MCF 10A (cell line): Measurements from ENCODE around the gene RBM47. TPM values are rescaled to one million over a fixed set of nuclear protein-coding genes. Genes with fewer than 3 reads are reported as not detected.
A peak's percentile ranks its signal among the peaks of the same experiment; 100 is the strongest.
"Not testable (repeated sequence)": the region's sequence is repeated elsewhere in the genome, so short reads cannot be mapped to it uniquely, and the experiment has no call there.

Source experiments
- BruUV-seq: library from RNA; stranded (reverse); fragments of 400-500 nt; replicated peaks from 2 replicates; lab custom pipeline; 2021; lab: Mats Ljungman, UMichigan
- CTCF ChIA-PET: fragments of 300-600 bp; sonication (Branson Sonifier 250); formaldehyde crosslinking; extraction: SDS; loops from one replicate; lab custom pipeline; 2021; ENCODE audit warnings: antibody characterized with exemption, inconsistent platforms; lab: Yijun Ruan, JAX
- POLR2A ChIA-PET: fragments of 300-600, 350-650 bp; sonication (Branson Sonifier 250); formaldehyde crosslinking; extraction: SDS; loops from one replicate; lab custom pipeline; 2020; ENCODE audit warnings: antibody characterized with exemption, inconsistent platforms; lab: Yijun Ruan, JAX
- DNase-seq: peaks from one replicate; pipeline ENCODE4 v3.0.0-alpha.2; 2018; ENCODE audit not compliant: unreplicated experiment
- H3K27ac Mint-ChIP-seq: one replicate; pipeline ENCODE4 v1.8.0; 2022; ENCODE audit warnings: mild to moderate bottlenecking, low read depth, mixed read lengths; ENCODE audit not compliant: unreplicated experiment
- H3K27me3 Mint-ChIP-seq: one replicate; pipeline ENCODE4 v1.8.0; 2022; ENCODE audit warnings: mixed read lengths; ENCODE audit not compliant: insufficient read depth, unreplicated experiment
- H3K36me3 Mint-ChIP-seq: one replicate; pipeline ENCODE4 v1.8.0; 2022; ENCODE audit warnings: mild to moderate bottlenecking, moderate library complexity, mixed read lengths; ENCODE audit not compliant: insufficient read depth, unreplicated experiment
- H3K4me1 Mint-ChIP-seq: one replicate; pipeline ENCODE4 v1.8.0; 2022; ENCODE audit warnings: mixed read lengths; ENCODE audit not compliant: insufficient read depth, unreplicated experiment
- H3K4me3 Mint-ChIP-seq: one replicate; pipeline ENCODE4 v1.8.0; 2022; ENCODE audit warnings: mild to moderate bottlenecking, moderate library complexity, mixed read lengths; ENCODE audit not compliant: unreplicated experiment
- H3K9me3 Mint-ChIP-seq: one replicate; pipeline ENCODE4 v1.8.0; 2022; ENCODE audit warnings: mixed read lengths; ENCODE audit not compliant: unreplicated experiment
- CTCF ChIP-seq: fragments of 200-600 bp; IDR thresholded peaks from one replicate; pipeline ENCODE4 v1.8.0; 2022; ENCODE audit warnings: antibody characterized with exemption, mild to moderate bottlenecking; ENCODE audit not compliant: unreplicated experiment
- intact Hi-C: fragments of 100-400 bp; cut with micrococcal nuclease; formaldehyde crosslinking; loops from 2 replicates; pipeline ENCODE4 v1.14.1; 2022
- total RNA-seq: library from RNA; stranded (reverse); gene quantifications from 2 replicates; pipeline ENCODE4 v1.2.3, GENCODE V29; 2022

Gene RBM47
- total RNA-seq, 1 experiment from 2014 or later: 1.8 TPM

DNA sequence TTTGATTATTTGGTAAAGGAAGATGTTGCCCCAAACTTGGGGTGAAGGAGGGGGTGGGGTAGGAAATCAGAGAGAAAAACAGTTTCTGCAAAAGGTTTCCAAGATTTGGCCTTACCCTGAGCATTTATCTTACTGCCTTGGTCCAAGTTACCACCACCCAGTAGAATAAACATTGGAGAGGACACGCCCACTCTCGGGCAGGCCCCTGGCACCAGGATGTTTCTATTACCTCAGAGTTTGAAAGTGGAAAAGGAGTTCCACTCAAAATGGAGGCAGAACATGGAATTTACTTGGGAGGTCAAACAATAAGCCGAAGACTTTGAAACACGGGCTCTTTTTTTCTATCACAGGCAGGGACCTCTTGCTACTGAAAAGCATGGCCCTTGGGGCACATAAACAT is 180.8 kb downstream of the RBM47 start:
- H3K27ac Mint-ChIP-seq: no peak overlapping the region
- ChIA-PET POLR2A (interaction anchor here (0.6 kb wide), 1 partner anchor 64 kb away, joined by 3 read pairs; no protein-coding TSS in a partner anchor), CTCF (interaction anchor here (0.6 to 0.8 kb wide), 2 partner anchors 37 to 447 kb away, joined by 3 read pairs; no protein-coding TSS in a partner anchor)
- peak; percentile 26 for DNase-seq
- H3K27me3 Mint-ChIP-seq: no peaks in the 10 kb centered on the region
- BruUV-seq: no TSS peak
- H3K4me1 Mint-ChIP-seq: peaks cover 16% of the 10 kb centered on the region
- H3K4me3 Mint-ChIP-seq: no peak overlapping the region
- TF ChIP-seq CTCF: no peak
- intact Hi-C loops: no loop called here
- no peaks in the 10 kb centered on the region for H3K36me3 Mint-ChIP-seq
- H3K9me3 Mint-ChIP-seq: no peaks in the 10 kb centered on the region

DNA sequence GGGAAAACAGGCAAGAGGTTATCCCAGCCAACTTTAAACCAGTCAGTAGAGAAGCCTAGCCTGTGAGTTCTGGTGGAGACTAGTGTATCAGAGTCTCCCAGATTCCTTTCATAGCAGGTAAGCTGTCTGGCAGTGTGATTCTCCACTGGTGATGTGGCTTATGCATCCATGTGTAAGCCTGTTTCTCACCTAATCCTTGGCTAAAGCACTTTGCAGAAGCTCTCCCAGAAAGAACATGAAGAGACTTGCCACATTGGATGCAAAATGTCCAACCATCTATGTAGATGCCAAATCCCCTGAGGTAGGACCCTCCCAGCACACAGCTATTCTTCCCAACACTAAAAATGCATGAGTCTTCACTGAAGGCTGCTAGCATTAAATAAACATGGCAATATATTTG is 182.8 kb downstream of the RBM47 start:
- no peak overlapping the region for H3K4me3 Mint-ChIP-seq
- peaks cover 11% of the 10 kb centered on the region for H3K4me1 Mint-ChIP-seq
- ChIA-PET POLR2A (interaction anchor here (1.1 kb wide), 1 partner anchor 12 kb away, joined by 5 read pairs; no protein-coding TSS in a partner anchor), CTCF (interaction anchor here (0.6 kb wide), 1 partner anchor 469 kb away, joined by 3 read pairs; the partner anchor contains the start of gene PDS5A)
- intact Hi-C loops: no loop called here
- TF ChIP-seq CTCF: no peak
- no peak overlapping the region for H3K27ac Mint-ChIP-seq
- H3K9me3 Mint-ChIP-seq: no peaks in the 10 kb centered on the region
- BruUV-seq: no TSS peak
- no peaks in the 10 kb centered on the region for H3K27me3 Mint-ChIP-seq
- DNase-seq: peak; percentile 68
- H3K36me3 Mint-ChIP-seq: no peaks in the 10 kb centered on the region

DNA sequence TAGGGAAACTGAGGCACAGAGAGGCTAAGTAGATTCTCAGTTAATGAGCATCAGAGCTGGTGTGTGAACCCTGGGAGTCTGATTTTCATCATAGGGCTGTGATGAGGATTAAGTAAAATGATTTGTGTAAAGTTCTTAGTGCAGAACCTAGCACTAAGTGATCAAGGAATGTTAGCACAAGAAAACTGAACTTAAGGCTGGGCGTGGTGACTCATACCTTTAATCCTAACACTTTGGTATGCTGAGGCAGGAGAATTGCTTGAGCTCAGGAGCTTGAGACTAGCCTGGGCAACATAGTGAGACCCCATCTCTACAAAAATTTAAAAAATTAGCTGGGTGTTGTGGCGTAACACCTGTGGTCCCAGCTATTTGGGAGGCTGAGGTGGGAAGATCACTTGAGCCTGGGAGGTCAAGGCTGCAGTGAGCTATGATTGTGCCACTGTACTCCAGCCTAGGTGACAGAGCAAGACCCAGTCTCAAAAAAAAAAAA is 183.4 kb downstream of the RBM47 start:
- POLR2A ChIA-PET: interaction anchor here (1.1 kb wide), 1 partner anchor 12 kb away, joined by 5 read pairs; no protein-coding TSS in a partner anchor
- H3K36me3 Mint-ChIP-seq, H3K27me3 Mint-ChIP-seq, H3K4me1 Mint-ChIP-seq, BruUV-seq, H3K27ac Mint-ChIP-seq, intact Hi-C loops, H3K4me3 Mint-ChIP-seq, H3K9me3 Mint-ChIP-seq: not testable (repeated sequence)
- CTCF ChIA-PET: interaction anchor here (0.6 kb wide), 1 partner anchor 468 kb away, joined by 3 read pairs; the partner anchor contains the start of gene PDS5A
- peak; percentile 8 for DNase-seq

DNA sequence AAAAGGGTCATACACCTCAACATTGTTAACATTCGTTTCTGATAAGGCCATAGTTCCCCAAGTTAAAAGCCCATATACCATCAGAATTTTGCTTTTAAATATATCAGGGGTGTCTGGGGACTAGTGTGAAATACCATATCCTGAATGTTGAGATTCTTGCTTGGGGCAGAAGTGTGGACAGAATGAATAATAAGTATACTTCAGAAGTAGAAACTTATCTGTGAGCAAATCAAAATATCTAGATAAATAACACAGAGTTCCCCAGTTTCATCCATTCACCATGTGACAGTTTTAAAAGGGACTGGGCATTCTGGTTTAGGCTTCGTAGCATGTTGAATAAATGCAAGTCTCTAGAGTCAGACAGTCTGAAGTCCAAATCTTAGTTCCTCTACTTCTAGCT is 184.0 kb downstream of the RBM47 start:
- H3K27ac Mint-ChIP-seq: no peak overlapping the region
- H3K27me3 Mint-ChIP-seq: no peaks in the 10 kb centered on the region
- no peaks in the 10 kb centered on the region for H3K36me3 Mint-ChIP-seq
- no peak for DNase-seq
- intact Hi-C loops: no loop called here
- H3K4me3 Mint-ChIP-seq: no peak overlapping the region
- peaks cover 6% of the 10 kb centered on the region for H3K4me1 Mint-ChIP-seq
- no peak for TF ChIP-seq CTCF
- H3K9me3 Mint-ChIP-seq: no peaks in the 10 kb centered on the region
- ChIA-PET POLR2A (no interaction called here), CTCF (no interaction called here)
- no TSS peak for BruUV-seq
